Stimulated activated CD4-positive, alpha-beta T cell treated with anti-CD3 and anti-CD28 coated beads, Interleukin-1b, Interleukin-23, amount 100 ng/mL, for 1 hour (primary cell): ENCODE data around the gene SNRPN.
"Not testable (repeated sequence)": the region's sequence is repeated elsewhere in the genome, so short reads cannot be mapped to it uniquely, and the experiment has no call there.

Experiments used
- DNase-seq, 2 donors: peaks; one replicate each; pipeline ENCODE4 v3.0.0-alpha.2; 2020; ENCODE audit warnings: low read depth in 2 of 2

Gene SNRPN

GRCh38 chr15:24971052-24971451 lies 16.3 kb downstream of the SNRPN start:
- DNase-seq = no peak

DNA sequence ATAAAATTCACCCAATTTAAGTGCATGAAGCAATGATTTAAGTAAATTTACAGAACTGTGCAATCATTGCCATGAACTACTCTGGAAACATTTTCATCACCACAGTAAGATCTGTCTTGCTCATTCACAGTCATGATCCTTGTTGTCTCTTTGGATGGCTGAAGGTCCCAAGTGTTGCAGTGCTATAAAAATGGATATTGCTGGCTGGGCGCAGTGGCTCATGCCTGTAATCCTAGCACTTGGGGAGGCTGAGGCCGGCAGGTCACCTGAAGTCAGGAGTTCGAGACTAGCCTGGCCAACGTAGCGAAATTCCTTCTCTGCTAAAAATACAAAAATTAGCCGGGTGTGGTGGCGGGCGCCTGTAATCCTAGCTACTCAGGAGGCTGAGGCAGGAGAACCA lies 17.0 kb downstream of the SNRPN start:
- no peak for DNase-seq

DNA sequence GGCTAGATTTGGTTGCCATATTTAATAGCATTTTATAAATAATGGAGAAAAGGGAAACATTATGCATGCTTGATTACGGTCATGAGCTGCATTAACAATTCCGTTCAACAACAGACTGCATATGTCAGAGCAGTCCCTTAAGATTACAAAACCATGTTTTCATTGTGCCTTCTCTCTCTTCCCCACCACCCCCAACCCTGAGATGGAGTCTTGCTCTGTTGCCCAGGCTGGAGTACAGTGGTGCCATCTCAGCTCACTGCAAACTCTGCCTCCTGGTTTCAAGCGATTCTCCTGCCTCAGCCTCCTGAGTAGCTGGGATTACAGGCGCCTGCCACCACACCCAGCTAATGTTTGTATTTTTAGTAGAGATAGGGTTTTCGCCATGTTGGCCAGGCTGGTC lies 17.9 kb downstream of the SNRPN start:
- not testable (repeated sequence) for DNase-seq

- DNase-seq = no peak
These were observed 22.1 kb downstream of the SNRPN start for GRCh38 chr15:24976932-24977331.

DNA sequence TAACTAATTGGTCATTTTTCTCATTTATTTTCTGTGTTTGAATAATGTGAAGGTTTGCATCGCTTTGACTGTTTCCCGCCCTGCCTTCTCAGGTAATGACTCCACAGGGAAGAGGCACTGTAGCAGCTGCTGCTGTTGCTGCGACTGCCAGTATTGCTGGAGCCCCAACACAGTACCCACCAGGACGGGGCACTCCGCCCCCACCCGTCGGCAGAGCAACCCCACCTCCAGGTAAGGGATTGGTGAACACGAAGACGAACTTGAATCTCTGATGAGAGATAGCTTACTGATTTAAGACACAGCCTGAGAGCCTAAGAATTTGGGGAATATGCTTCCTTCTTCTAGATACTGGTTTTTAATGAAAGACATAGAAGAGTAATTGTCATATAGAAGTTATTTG lies 22.9 kb downstream of the SNRPN start:
- no peak for DNase-seq

- DNase-seq = no peak
These were observed 30.4 kb downstream of the SNRPN start for GRCh38 chr15:24985224-24985623.

- no peak for DNase-seq
These were observed 31.9 kb downstream of the SNRPN start for GRCh38 chr15:24986653-24987052.

DNA sequence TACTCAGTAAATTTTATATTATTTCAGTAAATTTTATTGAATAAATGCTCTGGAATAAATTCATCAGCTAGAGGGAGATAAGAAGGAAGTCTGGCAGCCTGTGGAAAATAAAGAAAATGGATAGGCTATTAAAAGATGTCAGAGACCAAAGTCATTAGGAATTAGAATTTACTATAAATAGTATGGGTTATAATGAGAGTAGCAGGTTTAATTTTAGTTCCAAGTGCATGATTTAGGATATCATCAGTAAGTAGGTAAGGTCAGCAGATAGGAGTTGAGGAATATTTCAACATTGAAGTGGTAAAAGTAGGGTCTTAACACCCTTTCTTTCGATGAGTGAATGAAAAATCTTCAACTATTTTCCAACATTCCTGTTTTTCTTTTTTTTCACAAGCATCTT lies 64.6 kb downstream of the SNRPN start:
- DNase-seq = no peak

GRCh38 chr15:25022233-25022632 lies 67.4 kb downstream of the SNRPN start:
- DNase-seq = no peak
